ENCODE measurements around the gene UGT1A8.
"Not testable (repeated sequence)": the region's sequence is repeated elsewhere in the genome, so short reads cannot be mapped to it uniquely, and the experiment has no call there.

Gene UGT1A8

GRCh38 chr2:233643128-233643527 lies 25.7 kb downstream of the UGT1A8 start:
- no peak for DNase-seq (ENCODE audit: low read depth)

- DNase-seq (ENCODE audit: low read depth) = not testable (repeated sequence)
These were observed 28.6 kb downstream of the UGT1A8 start for GRCh38 chr2:233646033-233646432.

- no peak for DNase-seq (ENCODE audit: low read depth)
These were observed 33.5 kb downstream of the UGT1A8 start for GRCh38 chr2:233650981-233651380.

GRCh38 chr2:233651430-233651829 lies 34.0 kb downstream of the UGT1A8 start:
- DNase-seq (ENCODE audit: low read depth) = no peak

DNA sequence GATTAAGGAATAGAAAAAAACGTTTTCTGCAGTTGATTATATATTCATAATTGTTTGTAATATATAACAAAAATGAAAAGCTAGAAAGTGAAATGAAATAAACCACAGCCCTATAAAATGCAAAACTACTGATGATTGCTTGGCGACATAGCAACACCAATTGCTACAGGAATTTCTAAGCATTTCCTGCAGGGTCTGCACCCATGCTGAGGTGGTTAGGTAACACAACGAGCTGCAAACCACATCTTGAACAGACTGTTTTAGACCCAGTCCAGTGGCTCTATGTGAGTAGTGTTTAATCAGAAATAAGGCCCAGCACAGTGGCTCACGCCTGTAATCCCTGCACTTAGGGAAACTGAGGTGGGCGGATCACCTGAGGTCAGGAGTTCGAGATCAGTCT lies 37.1 kb downstream of the UGT1A8 start:
- no peak for DNase-seq (ENCODE audit: low read depth)

GRCh38 chr2:233655043-233655442 lies 37.6 kb downstream of the UGT1A8 start:
- DNase-seq (ENCODE audit: low read depth) = no peak

DNA sequence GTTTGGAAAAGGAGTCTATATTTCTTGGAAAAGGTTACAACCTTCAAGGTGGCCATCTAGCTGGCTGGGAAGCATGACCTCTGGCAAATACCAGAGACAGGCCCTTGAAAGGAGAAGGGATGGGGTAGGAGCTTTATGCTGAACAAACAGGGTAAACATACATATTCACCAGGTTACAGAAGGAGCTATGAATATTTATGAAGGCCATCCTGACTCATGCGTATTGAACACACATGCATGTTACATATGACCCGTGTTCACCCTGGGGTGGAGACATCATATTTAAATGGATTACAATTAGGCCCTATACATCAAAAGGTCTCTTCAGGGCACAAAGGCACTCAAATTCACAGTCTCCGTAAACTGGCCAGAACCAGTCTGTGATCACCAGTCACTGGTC lies 38.5 kb downstream of the UGT1A8 start:
- DNase-seq (ENCODE audit: low read depth) = not testable (repeated sequence)

DNA sequence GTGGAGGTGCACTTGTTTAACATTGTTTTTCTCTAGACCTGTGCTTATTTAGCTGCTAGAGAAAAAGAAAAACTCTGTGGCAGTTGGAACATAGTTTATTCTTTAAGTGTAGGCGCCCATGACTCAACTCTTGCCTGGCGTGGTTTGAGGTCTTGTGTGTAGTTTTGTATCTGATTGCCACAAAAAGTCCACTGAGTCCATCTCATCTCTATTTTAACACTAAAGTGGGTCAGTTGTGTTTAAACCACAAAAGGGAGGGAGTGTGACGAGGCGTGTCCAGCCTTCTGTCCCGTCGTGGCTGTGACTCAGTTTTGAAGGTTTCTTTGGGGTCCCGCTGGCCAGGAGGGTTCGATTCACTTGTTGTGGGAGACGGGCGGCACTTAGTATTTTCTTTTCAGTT lies 39.0 kb downstream of the UGT1A8 start:
- DNase-seq (ENCODE audit: low read depth) = no peak

- no peak for DNase-seq (ENCODE audit: low read depth)
These were observed 41.2 kb downstream of the UGT1A8 start for GRCh38 chr2:233658610-233659009.

- no peak for DNase-seq (ENCODE audit: low read depth)
These were observed 46.5 kb downstream of the UGT1A8 start for GRCh38 chr2:233663911-233664310.

- DNase-seq (ENCODE audit: low read depth) = no peak
These were observed 51.3 kb downstream of the UGT1A8 start for GRCh38 chr2:233668605-233669260.

DNA sequence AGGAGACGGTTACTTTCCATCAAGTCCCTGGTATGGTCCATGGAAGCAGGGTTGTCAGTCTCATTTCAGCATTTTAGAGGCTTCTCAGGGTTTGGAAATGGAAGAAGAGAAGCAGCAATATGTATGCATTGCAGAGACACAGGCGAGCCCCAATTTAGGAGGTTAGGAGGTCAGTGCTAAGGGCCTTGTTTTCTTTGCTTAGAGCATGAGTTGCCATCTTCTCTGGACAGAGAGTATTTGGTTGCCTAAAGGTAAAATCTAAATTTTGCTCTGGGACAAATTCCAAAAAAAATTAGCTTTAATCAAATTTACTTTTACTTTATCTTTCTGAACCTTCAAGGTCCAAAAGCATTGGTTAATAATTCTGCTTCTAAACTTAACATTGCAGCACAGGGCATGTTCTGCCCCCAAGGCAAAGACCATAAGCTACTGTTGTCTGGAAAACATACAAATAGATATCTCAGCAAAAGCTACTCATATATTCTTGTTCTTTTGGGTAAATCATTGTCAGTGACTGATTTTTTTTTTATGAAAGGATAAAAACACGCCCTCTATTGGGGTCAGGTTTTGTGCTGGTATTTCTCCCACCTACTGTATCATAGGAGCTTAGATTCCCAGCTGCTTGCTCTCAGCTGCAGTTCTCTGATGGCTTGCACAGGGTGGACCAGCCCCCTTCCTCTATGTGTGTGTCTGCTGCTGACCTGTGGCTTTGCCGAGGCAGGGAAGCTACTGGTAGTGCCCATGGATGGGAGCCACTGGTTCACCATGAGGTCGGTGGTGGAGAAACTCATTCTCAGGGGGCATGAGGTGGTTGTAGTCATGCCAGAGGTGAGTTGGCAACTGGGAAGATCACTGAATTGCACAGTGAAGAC lies 54.1 kb downstream of the UGT1A8 start, which contains the start of gene UGT1A9:
UGT1A9 (plus strand) TSS at position 609 of the 872 bp plus-strand sequence; CDS start at position 646, 37 bp downstream.
- DNase-seq (ENCODE audit: low read depth) = no peak

DNA sequence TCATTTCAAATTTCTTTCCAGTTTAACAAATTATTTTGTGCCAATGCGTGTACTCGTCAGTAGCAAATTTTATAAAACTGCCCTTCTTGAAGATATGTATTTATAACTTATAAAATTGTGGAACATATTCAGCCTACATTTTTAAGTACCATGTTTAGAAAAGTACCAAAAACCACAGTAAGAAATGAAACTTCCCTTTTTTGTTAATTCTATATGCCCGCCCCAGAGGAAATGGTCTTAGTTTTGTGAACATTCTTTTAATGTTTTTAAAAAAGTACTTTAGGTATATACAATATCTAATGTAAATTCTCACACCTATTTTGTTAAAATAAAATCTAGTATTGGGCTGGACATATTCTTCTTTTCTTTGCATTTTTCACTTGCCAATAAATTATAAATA lies 55.5 kb downstream of the UGT1A8 start:
- DNase-seq (ENCODE audit: low read depth) = no peak

DNA sequence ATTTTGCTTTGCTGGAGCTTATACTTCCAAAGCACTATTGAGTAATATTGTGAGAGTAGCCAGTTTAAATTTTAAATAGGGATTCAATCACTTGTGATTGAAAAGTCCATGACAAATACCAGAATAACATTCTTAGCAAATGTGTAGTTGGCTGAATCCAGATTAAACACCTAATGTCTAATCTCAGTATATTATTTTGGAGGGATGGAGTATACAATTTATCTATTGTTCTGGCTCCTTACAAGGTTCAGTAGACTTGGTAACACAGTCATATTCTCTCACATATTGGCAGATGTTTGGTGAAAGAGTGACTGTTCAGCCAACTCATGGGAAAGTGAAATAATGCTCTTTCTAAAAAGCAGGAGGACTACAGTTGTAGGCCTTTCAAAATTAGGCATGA lies 56.5 kb downstream of the UGT1A8 start:
- no peak for DNase-seq (ENCODE audit: low read depth)

DNA sequence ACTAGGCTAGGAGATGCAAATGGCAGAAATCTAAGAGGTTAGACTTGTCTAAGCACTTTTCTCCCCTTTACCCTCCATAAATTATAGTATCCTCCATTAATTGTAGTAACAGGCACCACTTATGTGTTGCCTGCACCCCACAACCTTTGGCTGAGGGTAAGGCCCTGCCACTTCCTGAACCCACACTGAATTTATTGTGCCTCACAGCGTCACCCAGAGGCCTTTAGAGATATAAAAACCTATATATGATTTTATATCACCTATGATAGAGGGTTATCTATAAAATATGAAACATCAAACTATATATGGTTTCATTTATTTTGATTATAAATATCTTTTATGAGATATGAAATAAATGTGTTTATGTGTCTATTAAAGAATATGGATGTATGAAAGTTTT lies 56.9 kb downstream of the UGT1A8 start:
- DNase-seq (ENCODE audit: low read depth) = no peak

- DNase-seq (ENCODE audit: low read depth) = no peak
These were observed 57.6 kb downstream of the UGT1A8 start for GRCh38 chr2:233674995-233675394.

- DNase-seq (ENCODE audit: low read depth) = no peak
These were observed 58.6 kb downstream of the UGT1A8 start for GRCh38 chr2:233676046-233676445.

DNA sequence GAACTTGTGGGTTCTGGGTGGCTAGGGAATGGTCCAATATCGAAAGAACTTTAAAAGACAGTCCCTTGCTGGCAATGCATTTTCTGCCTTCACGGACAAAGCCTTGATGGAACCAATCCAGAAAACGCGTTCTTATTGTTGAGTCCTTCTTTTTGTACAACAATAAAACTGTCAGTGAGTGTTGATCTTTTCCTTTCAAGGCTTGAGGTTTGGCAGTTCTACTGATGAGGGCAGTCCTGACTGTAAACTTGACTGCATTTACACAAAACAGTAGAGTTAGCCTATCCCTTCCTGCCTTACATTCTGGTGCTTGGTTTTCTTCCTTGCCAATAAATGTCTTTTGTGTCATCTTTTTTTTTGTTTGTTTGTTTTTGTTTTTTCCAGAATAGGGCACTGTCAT lies 61.8 kb downstream of the UGT1A8 start:
- no peak for DNase-seq (ENCODE audit: low read depth)

DNA sequence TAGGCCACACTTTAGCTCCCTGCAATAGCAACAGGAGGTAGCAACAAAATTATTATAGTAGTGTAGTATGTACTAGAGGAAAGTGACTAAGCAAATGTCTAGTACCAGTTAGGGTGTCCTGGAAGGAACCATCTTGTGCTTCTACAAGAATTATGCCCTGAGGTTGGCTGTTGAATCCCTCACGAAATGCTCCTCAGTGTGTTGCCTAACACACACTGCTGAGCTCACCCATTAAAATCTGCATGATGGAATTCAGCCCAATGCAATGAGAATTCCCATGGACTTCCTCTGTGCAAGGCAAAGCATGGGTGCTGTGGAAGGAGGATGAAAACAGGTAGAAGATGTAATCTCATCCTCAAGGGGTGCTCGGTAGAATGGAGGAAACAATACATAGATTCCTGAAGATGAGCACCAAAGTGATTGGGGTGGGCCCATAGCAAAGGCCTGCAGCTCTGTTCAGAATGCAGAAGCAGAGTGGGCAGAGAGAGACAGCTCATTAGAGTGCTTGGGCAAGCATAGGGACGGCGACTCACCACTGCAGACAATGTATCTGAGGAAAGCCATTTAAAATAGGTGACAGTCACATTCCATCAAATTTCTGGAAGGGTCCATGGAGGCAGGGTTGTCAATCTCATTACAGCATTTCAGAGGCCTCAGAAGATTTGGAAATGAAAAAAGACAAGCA lies 63.1 kb downstream of the UGT1A8 start:
- no peak for DNase-seq (ENCODE audit: low read depth)

- DNase-seq (ENCODE audit: low read depth) = no peak
These were observed 64.2 kb downstream of the UGT1A8 start, which contains the start of gene UGT1A7 for GRCh38 chr2:233681521-233682099. UGT1A7 (plus strand) TSS chr2:233681901; CDS start chr2:233681938, 37 bp downstream.

DNA sequence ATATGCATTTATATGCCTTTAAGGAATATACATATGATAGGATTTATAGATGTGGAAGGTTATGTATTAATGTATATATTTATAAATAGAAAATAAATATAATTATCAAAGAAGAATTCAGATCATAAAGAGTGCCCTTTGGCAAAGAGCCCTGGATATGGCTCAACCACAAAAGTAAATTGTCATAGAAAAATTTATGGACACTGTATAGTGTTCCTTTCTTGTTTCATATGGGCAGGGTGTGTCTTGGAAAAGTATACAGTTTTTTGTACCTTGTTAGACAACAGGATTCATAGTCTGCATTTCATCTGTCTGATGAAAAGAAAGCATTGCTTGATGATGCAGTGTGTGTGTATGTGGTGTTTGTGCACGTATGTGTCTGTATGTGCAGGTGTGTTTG lies 67.2 kb downstream of the UGT1A8 start:
- no peak for DNase-seq (ENCODE audit: low read depth)

- no peak for DNase-seq (ENCODE audit: low read depth)
These were observed 69.5 kb downstream of the UGT1A8 start for GRCh38 chr2:233686928-233687327.
